HG03159 (cell line): ENCODE results near the gene ACVR1C.
"Not testable (repeated sequence)": the region's sequence is repeated elsewhere in the genome, so short reads cannot be mapped to it uniquely, and the experiment has no call there.

Experiments
- ATAC-seq: cut with Tn5 transposase; IDR thresholded peaks from one replicate; pipeline ENCODE4 v1.9.1; 2021; ENCODE audit warnings: mild to moderate bottlenecking, moderate library complexity; ENCODE audit not compliant: unreplicated experiment

The ACVR1C gene

DNA sequence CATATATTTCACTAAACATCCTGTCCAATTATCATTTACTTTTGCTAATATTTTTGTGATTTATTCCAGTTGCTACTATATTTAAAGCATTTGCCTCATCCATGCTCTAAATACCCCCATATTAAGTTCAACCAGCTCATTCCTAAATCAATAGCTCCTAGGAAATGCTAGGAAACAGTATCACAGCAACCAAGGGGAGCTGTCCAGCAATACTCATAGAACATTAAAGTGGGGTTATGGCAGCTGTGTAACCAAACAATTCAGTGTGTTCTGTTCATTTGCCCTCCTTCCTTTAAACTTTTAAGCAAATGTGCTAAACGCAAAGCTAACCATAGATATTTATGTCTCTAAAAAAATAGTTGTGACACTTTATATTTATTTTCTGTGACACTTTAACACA lies 41.1 kb downstream of the ACVR1C start:
- ATAC-seq: no peak

DNA sequence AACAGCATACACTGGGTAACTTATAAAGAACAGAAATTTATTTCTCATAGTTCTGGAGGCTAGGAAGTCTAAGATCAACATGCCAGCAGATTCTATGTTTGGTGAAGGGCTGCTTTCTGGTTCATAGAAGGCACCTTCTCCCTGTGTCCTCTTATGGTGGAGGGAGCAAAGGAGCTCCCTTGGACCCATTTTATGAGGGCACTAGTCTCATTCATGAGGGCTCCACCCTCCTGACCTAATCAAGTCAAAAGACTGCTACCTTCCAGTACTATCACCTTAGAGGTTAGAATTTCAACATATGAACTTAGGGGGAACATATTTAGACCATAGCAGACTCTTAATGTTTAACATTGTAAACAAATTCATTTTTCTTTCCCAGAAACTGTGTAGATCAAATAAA lies 54.5 kb downstream of the ACVR1C start:
- ATAC-seq: no peak

DNA sequence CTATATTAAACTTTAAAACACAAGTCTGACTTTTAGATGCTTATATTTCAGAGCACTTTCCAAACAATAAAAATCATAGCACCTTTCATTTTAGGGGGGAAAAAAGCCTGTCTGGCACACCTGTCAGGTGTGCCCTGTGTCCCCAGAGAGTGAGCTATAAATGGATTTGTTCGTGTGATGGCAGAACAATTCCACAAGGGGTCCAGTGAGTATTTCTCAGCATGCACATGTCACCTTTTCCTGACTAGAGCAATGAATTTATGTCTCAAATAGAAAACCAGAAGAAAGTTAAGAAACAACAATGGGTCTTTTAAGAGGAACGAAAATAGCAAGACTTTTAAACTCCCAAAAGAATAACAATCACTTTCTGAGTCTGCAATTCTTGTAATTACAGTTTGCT lies 55.9 kb downstream of the ACVR1C start:
- peak; percentile 87 for ATAC-seq

DNA sequence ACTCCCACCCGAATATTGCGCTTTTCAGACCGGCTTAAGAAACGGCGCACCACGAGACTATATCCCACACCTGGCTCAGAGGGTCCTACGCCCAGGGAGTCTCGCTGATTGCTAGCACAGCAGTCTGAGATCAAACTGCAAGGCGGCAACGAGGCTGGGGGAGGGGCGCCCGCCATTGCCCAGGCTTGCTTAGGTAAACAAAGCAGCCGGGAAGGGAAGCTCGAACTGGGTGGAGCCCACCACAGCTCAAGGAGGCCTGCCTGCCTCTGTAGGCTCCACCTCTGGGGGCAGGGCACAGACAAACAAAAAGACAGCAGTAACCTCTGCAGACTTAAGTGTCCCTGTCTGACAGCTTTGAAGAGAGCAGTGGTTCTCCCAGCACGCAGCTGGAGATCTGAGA lies 62.0 kb downstream of the ACVR1C start:
- ATAC-seq: not testable (repeated sequence)

DNA sequence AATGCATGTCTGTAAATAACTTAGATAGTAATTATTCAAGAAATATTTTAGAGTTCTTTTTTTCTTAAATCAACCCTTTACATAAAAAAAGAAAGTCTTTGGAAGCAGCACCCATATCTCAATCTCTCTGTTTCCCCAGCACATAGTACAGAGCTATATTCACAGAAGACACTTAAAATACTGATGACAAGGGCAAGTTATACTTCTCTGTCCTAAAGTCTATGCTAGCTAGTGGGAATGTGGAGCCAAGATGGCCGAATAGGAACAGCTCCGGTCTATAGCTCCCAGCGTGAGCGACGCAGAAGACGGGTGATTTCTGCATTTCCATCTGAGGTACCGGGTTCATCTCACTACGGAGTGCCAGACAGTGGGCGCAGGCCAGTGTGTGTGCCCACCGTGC lies 62.6 kb downstream of the ACVR1C start:
- not testable (repeated sequence) for ATAC-seq

DNA sequence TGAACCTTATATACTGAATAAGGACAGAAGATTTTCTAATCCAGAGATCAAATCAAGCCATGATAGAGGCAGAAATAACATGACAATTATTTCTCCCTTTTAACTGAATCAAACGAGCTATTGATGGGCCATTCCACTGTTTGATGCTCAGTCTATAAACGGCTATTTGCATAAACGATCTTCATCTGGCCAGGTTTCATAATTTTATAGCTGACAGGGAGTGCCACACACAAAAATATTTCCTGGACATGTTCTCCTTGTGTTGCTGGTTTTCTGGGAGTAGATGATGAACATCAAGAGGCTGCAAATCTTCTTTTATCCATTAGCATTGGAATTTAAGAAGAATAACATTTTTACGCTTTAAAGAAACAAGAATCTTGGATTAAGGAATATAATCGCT lies 63.1 kb downstream of the ACVR1C start:
- no peak for ATAC-seq

DNA sequence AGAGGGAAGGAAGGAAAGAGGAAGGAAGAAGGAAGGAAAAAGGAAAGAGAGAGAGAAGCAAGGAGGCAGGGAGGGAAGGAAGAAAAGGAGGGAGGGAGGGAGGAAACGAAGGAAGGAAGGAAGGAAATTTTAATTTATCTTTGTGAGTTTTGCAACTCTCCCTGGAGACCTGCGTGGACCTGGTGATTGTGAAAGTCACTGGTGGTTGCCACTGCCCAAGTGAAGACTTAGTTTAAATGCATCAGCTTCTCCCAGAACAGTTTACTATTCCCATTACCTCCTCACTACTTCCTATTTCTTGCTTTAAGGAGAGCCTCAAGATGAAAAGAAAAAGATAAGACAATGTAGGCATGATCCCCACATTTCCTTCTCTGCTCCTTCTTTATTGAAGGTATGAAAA lies 68.8 kb downstream of the ACVR1C start:
- ATAC-seq: no peak

DNA sequence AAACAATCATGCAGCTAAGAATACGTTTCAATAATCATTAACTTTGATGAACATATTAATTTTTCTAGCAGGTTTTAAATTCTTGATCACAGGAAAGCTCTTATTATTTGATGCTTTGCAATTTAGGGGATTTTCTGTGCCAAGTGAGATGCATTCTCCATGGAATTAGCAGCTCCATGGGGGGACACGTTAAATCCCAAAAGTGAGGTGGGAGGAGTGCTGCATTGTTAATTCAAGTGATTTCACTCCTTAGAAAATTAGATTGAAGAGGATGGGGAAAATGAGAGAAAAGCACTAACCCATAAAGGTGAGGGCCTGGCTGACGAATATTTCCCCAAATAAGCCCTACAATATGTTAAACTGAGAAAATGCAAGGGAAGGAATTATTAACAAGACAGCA lies 69.2 kb downstream of the ACVR1C start:
- no peak for ATAC-seq

DNA sequence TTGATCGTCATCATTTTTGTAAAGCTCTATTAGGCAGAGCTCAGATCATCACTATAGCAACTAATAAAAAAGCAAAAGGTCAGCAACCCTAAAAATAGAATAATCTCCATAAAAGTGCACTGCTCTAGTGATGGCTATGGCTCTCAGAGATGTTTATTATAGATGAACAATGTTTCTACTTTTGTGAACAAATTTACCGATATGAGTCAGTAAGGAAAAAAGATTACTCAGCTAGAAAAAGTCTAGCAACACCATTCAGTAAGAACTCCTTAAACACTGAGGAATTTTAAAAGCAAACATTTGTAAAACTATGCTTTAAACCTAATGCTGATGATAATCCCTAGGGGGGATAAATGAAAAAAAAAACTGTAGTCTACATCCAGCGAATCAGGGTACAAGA lies 69.6 kb downstream of the ACVR1C start:
- no peak for ATAC-seq

DNA sequence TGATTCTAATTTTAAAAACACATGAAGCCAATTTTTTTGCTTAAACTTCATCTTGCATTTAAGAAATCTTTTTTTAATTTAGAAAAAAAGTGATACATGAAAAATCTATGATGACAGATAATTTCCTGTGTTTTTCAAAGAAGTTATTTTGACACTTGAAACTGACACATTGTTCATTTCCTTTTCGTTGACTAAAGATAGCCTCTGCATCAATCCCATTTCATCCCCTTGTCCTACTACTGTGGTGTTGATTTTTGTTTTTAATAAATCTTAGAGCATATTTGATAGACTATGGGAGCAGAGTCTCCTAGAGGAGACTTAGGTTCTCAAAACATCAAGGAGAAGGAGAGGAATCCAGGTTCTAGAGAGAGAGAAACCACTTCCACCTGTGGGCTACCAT lies 70.9 kb downstream of the ACVR1C start:
- ATAC-seq: no peak

DNA sequence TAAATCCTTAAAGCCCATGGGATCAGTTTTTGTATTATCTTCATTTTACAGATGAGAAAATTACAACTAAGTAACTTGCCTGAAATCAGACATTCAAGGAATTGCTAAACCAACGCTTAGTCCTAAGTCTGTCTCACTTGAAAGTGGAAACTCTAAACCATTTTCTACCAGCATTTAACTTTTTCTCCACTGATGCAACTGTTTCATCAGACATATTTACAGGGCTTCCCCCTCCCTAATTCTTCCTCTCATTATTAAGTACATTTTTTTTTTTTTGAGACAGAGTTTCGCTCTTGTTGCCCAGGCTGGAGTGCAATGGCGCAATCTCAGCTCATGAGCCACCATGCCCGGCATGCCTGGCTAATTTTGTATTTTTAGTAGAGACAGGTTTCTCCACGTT lies 88.6 kb downstream of the ACVR1C start:
- ATAC-seq: no peak

DNA sequence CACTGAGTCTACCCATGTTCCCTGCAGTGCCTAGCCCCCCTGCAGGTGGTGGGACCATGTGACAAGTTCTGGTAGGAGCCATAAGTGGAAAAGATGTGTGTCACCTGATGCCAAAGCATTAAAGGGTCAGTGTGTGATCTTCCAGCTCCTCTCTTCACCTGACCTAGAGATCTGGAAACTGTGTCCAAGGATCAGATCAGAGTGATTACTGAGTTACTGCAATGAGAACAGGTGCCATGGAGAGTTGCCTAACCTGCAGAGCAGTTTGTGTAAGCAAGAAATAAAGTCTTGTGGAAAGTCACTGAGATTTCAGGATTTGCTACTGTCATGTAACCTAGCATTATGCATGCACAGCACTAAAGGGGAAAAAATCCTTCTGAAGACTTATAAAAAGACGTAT lies 90.6 kb downstream of the ACVR1C start:
- ATAC-seq: no peak

DNA sequence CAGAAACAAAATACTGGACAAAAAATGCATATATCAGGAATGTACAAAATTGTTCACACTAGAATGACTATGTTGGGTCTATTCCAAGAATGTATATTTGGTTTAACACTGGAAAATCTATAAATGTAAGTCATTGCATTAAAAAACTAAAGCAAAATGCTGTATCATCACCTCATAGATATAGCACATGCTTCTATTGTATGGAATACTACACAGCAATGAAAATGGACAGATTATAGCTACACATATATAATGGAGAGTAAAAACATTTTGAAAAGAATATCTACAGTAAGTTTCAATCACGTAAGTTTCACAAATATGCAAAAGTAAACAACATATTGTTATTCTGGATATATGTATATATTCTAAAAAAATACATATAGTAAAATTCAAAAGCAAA lies 91.8 kb downstream of the ACVR1C start:
- no peak for ATAC-seq

DNA sequence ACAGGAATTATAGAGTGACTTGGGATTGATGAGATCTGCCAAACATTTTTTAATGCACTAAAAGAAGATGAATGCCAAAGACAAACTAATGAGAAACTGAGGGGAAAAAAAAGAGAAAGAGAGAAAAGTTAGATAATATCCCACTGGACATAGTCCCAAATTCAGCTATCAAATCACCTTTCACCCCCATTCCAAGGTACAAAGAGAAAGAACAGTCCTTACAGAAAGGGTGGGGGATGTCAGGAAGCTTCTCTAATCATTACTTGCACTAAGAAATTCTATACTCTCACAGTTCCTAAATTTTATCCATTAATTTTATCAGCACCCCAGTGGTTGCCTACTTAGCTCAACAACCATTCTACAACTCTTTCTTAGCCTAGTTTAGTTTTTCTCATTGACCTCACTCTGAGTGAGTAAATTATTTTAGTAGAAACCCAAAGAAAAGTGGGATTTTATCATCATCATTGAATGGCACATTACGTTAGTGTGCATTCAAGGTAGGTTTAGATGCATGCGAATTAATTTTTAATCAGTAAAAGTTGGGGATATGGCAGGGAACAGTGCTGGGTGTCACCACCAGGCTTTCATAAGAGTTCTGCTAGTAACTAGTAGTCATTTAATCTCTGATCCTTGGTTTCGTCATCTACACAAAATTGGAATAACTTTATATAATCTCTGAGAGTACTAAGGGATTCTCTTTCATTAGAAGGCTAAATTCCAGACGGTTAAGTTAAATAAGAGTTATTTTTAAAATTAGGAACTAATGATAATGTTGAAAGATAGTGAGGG lies 99.5 kb downstream of the ACVR1C start:
- no peak for ATAC-seq

DNA sequence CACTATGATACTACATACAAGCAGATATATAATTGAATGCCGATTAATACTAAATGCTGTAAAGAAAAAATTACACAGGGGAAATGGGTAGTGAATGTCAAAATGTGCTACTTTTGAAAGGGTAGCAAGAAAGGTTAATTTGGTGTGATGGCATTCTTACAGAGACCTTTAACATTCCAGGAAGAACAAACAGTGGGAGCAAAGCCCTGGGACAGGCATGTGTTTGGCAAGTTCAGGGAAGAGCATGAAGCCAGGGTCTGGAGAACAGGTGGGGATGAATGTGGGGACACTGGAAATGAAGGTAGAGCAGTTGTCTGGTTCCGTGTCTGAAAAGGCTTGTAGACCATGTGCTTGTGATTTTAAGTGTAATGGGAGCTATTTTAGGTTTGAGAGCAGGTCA lies 102.6 kb downstream of the ACVR1C start:
- no peak for ATAC-seq

DNA sequence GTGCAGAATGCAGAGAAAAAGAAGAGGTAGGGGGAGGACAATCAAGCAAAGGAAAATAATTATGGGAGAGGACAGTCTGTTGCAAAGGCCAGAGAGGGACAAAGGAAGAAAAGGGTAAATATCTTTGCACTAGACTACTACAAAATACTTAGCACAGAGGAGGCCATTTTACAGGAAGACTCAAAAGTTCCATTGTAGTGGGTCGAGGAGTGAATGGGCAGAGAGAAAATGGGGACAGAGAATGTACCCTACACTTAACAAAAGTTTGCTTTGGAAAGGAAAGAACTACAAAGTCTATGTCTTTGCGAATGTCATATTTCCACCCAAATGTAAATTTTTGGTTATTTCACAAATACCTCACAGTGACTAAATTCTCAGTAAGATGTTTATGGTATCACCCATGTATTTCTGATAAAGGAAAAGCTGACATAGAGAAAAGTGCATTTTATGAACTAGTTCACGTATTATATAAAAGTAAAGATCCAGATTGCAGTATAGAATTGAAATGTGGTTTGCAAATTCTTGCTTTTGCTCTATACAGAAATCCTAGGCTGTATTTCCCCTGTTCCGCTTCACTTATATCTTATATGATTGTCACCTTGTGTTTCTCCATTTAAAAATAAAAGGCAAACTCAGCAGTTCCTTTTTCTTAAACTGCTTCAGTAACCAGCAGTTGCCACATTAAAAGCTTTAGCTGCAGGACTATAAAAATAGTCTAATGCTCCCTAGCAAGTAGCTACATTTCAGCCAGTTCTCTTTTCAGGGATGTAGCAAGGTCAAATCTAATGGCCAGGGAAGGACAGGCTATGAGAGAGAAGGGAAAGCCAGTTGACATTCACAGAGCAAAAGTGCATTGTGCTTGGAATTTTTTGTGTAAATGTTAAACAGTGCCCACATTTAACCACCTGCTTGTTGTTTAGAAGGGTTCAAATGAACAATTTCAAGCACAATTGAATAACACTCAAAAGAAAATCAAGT lies 105.1 kb downstream of the ACVR1C start:
- no peak for ATAC-seq

DNA sequence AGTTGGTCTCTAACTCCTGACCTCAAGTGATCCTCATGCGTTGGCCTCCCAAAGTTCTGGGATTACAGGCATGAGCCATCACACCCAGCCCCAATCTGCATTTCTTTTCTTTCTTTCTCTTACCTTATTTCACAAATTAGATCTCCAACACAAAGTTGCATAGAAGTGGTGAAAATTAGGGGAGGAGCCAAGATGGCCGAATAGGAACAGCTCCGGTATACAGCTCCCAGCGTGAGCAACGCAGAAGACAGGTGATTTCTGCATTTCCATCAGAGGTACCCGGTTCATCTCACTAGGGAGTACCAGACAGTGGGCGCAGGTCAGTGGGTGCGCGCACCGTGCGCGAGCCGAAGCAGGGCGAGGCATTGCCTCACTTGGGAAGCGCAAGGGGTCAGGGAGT lies 113.7 kb downstream of the ACVR1C start:
- not testable (repeated sequence) for ATAC-seq

DNA sequence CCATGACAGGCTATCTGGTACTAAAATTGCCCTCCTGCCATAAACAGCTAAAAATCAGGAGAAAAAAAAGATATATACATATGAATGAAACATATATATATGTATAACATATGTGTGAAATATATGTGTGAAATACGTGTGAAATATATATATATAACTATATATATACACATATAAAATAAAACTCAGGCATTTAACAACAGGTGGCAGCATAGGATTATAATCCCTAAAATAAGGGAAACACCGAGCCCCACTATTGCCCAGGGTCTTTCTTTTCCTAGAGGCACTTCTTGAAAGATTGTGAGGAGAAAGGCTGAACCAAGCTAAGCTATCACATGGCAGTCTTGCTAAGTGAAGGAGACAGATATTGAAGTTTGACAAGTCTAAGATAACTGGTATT lies 118.9 kb downstream of the ACVR1C start:
- ATAC-seq: no peak

DNA sequence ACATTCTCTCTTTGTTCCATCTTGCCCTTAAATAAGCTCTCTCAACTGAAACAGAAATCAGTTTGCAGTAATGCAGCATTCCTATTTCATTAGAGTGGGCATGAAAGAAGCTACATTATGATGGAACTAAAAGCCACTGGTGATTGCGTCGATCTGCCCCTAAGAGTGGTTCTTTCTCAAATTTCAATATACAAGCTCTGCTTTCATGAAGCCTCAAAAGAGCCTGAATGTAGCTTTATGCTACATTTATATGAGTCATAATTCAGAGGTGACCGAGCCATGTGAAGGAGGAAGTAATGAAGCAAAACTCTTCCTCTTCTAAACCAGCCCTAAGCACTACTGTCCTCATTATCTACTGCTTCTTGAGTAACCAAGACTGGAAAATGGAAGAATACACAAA lies 120.0 kb downstream of the ACVR1C start:
- no peak for ATAC-seq

DNA sequence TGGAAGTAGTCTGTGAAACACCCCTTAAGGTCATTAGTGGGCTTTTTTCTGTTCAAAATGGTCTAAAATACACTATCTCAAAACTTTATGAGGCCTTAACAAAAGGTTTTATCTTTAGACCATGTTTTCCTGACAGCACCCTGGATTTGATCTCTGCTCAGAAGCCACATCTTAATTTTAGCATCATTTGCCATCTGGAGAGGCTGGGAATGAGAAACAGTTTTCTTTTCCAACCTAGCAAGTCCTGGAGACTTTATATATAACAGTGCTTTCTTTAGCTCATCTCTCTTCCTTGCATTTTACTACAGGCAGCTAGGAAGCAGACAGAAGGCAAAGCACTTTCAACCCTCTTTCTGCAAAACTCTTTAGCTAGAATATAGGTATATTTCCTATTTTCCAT lies 122.1 kb downstream of the ACVR1C start:
- ATAC-seq: no peak

DNA sequence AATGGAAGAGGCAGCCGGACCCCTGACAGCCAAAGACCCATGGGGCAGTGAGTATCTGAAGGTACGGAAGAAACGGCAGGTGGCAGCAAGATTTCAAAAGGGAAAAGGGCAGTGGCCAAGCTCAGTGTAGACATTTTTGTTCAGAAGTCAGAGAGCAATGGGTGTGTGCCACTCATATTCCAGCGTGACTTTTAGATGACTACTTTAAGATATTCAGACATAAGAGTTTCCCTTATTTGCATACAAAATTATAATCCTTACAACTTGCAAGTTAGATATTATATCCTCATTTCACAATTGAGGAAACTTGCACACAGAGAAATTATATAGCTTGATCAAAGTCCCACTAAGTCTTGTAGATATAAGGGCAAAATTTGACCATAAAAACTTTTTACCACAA lies 124.0 kb downstream of the ACVR1C start:
- no peak for ATAC-seq

DNA sequence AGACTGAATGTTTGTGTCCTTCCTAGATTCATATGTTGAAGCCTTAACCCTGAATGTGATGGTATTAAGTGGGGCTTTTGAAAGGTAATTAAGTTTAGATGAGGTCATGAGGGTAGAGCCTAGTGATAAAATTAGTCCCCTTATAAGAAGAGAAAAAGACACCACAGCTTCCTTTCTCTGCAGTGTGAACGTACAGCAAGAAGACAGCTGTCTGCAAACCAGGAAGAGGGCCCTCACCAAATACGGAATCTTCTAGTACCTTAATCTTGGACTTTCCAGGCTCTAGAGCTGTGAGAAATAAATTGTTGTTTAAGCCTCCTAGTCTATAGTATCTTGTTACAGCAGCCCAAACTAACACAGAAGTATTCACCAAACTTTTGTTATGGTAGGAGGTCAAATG lies 127.6 kb downstream of the ACVR1C start:
- ATAC-seq: no peak
